Activated effector memory CD4-positive, alpha-beta T cell treated with anti-CD3 and anti-CD28 coated beads, Interleukin-2, amount 50 U/mL, for 16 hours (primary cell): Measurements from ENCODE around the gene MYO7B.

Experiments used
- DNase-seq: peaks from one replicate; pipeline ENCODE4 v3.0.0-alpha.2; 2020

The MYO7B gene

GRCh38 chr2:127535422-127535901 is at the start of gene MYO7B:
TSS of gene MYO7B (plus strand) at chr2:127535683. CDS start at chr2:127559723, 24,040 bp downstream.
- no peak for DNase-seq

GRCh38 chr2:127485694-127486071 is 49.8 kb upstream of the MYO7B start:
- DNase-seq: no peak

GRCh38 chr2:127486247-127487058 is 49.0 kb upstream of the MYO7B start:
- DNase-seq: no peak

- no peak for DNase-seq
These were observed 45.2 kb upstream of the MYO7B start for GRCh38 chr2:127490283-127490682.

GRCh38 chr2:127498386-127498785 is 37.1 kb upstream of the MYO7B start:
- DNase-seq: no peak

- DNase-seq: no peak
These were observed 32.0 kb upstream of the MYO7B start for GRCh38 chr2:127503491-127503890.

GRCh38 chr2:127504552-127505430 is 30.7 kb upstream of the MYO7B start:
- no peak for DNase-seq

- DNase-seq: no peak
These were observed 29.0 kb upstream of the MYO7B start for GRCh38 chr2:127506510-127506909.

GRCh38 chr2:127508023-127508630 is 27.4 kb upstream of the MYO7B start:
- no peak for DNase-seq

- DNase-seq: no peak
These were observed 26.9 kb upstream of the MYO7B start for GRCh38 chr2:127508631-127509034.

GRCh38 chr2:127510073-127510472 is 25.4 kb upstream of the MYO7B start:
- DNase-seq: no peak

GRCh38 chr2:127511090-127511695 is 24.3 kb upstream of the MYO7B start:
- DNase-seq: no peak

- DNase-seq: no peak
These were observed 23.6 kb upstream of the MYO7B start for GRCh38 chr2:127511917-127512316.

GRCh38 chr2:127512362-127512761 is 23.1 kb upstream of the MYO7B start:
- DNase-seq: no peak

GRCh38 chr2:127514076-127514475 is 21.4 kb upstream of the MYO7B start:
- DNase-seq: no peak

- no peak for DNase-seq
These were observed 21.0 kb upstream of the MYO7B start for GRCh38 chr2:127514485-127514884.

GRCh38 chr2:127515383-127515915 is 20.0 kb upstream of the MYO7B start:
- no peak for DNase-seq

GRCh38 chr2:127516041-127516762 is 19.3 kb upstream of the MYO7B start:
- DNase-seq: no peak

- DNase-seq: no peak
These were observed 18.0 kb upstream of the MYO7B start for GRCh38 chr2:127517465-127517864.

- no peak for DNase-seq
These were observed 15.1 kb upstream of the MYO7B start for GRCh38 chr2:127520424-127520823.

GRCh38 chr2:127523269-127523939 is 12.1 kb upstream of the MYO7B start:
- no peak for DNase-seq
